Upper lobe of right lung (tissue), 1 donor: ENCODE data around the gene JTB. TPM values are rescaled to one million over a fixed set of nuclear protein-coding genes. Genes with fewer than 3 reads are reported as not detected.

Experiments
- ATAC-seq: fragments of 200-7000 bp; cut with Tn5 transposase; one replicate; pipeline ENCODE4 v1.9.1; 2020; ENCODE audit warnings: mild to moderate bottlenecking, moderate library complexity
- DNase-seq: peaks from one replicate; pipeline ENCODE4 v3.0.0-alpha.2; 2020
- H3K27ac ChIP-seq: fragments of 200-600 bp; one replicate; pipeline ENCODE4 v1.8.0; 2022
- H3K27me3 ChIP-seq: fragments of 200-600 bp; one replicate; pipeline ENCODE4 v1.8.0; 2022; ENCODE audit warnings: mild to moderate bottlenecking
- H3K36me3 ChIP-seq: fragments of 200-600 bp; one replicate; pipeline ENCODE4 v1.8.0; 2022
- H3K4me1 ChIP-seq: fragments of 200-600 bp; one replicate; pipeline ENCODE4 v1.8.0; 2022
- H3K4me3 ChIP-seq: fragments of 200-600 bp; one replicate; pipeline ENCODE4 v1.8.0; 2022; ENCODE audit warnings: mild to moderate bottlenecking
- H3K9me3 ChIP-seq: fragments of 200-600 bp; one replicate; pipeline ENCODE4 v1.8.0; 2022
- intact Hi-C: fragments of 100-400 bp; cut with DNase I; formaldehyde crosslinking; loops from one replicate; pipeline ENCODE4 v1.11.0; 2022
- total RNA-seq: library from RNA; stranded (reverse); fragmentation: NEBNext Ultra II Directional; extraction: Animal tissue kit (Norgen Biotek cat#: 25700); gene quantifications from one replicate; pipeline ENCODE4 v1.2.1, GENCODE V29; 2021
- TF ChIP-seq, protein P1 (sequence below): fragments of 200-600 bp; IDR thresholded peaks from one replicate; pipeline ENCODE4 v1.8.0; 2022; ENCODE audit warnings: antibody characterized with exemption
- donor health status: DM: no; HTN: yes; CAD: no; lungs with severe emphysema.

The JTB gene
- total RNA-seq, 1 donor from 2014 or later, result 129 TPM

DNA sequence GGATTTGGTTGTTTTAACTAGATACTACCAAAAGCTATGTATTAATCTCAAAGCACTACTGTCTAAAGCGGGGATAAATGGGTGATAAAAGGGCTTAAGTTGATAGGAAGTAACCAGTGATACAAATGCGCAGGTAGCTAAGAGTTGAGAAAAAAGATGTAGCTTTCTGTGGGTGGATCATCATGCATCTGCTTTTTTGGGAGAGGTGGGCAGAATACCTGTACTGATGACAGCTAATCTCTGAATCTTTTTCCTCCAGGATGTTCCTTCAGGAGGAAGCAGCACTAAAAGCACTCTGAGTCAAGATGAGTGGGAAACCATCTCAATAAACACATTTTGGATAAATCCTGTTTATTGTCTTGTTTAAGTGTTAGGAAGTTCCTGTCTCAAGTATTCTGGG is 14.3 kb upstream of the JTB start:
- peak overlapping the region; percentile 97 for H3K27ac ChIP-seq
- TF ChIP-seq, protein P1, sequence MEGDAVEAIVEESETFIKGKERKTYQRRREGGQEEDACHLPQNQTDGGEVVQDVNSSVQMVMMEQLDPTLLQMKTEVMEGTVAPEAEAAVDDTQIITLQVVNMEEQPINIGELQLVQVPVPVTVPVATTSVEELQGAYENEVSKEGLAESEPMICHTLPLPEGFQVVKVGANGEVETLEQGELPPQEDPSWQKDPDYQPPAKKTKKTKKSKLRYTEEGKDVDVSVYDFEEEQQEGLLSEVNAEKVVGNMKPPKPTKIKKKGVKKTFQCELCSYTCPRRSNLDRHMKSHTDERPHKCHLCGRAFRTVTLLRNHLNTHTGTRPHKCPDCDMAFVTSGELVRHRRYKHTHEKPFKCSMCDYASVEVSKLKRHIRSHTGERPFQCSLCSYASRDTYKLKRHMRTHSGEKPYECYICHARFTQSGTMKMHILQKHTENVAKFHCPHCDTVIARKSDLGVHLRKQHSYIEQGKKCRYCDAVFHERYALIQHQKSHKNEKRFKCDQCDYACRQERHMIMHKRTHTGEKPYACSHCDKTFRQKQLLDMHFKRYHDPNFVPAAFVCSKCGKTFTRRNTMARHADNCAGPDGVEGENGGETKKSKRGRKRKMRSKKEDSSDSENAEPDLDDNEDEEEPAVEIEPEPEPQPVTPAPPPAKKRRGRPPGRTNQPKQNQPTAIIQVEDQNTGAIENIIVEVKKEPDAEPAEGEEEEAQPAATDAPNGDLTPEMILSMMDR, result no peak
- DNase-seq (no peak), ATAC-seq (no peak)
- H3K36me3 ChIP-seq, result peaks cover 39% of the 10 kb centered on the region
- no peaks in the 10 kb centered on the region for H3K27me3 ChIP-seq
- H3K4me1 ChIP-seq, result peaks cover 28% of the 10 kb centered on the region
- intact Hi-C loops, result no loop called here
- no peaks in the 10 kb centered on the region for H3K9me3 ChIP-seq
- peak overlapping the region; percentile 80 for H3K4me3 ChIP-seq

DNA sequence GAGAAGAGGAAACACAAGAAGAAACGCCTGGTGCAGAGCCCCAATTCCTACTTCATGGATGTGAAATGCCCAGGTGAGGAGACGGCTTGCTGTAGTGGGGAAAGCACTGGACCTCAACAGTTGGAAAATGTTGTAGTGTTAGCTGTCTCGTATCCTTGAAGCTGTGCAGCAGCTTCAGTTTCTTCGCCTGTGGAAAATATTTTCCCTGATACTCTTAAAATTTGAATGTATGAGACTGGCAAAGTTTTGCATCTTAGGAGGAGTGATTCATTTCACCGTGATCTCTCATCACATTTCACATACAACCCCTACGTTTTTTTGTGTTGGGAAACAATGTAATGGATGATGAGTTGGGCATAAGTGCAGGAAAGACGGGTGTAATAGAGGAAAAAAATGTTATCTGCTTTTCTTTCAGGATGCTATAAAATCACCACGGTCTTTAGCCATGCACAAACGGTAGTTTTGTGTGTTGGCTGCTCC is 13.7 kb upstream of the JTB start:
- peaks cover 28% of the 10 kb centered on the region for H3K4me1 ChIP-seq
- DNase-seq (no peak), ATAC-seq (no peak)
- peak overlapping the region; percentile 80 for H3K4me3 ChIP-seq
- H3K27ac ChIP-seq, result peak overlapping the region; percentile 97
- TF ChIP-seq, protein P1, result no peak
- H3K27me3 ChIP-seq, result no peaks in the 10 kb centered on the region
- peaks cover 39% of the 10 kb centered on the region for H3K36me3 ChIP-seq
- intact Hi-C loops, result no loop called here
- H3K9me3 ChIP-seq, result no peaks in the 10 kb centered on the region

DNA sequence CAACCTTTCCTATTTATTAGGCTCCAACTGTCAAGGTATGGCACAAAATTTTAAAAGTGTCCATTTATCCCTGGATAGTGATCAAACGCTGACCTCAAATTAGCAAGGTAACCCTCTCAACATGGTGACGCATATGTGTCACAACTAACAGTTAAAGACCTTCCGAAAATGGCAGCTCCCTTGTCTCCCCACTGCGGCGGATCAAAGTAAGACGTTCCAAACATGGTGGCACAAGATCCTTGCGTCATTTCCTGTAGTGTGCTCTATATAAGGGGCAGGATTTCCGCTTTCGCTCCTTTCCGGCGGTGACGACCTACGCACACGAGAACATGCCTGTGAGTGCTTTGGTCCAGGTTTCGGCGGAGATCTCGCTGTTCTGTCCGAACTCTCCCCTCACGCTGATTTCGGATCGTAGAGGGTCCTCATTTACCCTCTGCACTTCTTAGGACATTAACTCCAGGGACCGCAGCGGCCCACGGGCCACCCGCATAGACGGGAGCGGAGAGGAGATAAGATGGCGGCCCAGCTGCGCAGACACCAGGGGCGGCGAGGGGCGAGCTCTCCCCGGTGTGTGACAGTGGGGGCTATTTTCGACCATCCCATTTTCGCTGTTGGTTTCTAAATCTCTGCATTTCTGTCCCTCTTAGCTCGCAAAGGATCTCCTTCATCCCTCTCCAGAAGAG is 13.1 kb upstream of the JTB start, which contains the start of gene RPS27:
Gene RPS27, plus strand, starts transcription at position 295 of the 683 bp plus-strand sequence. Its CDS starts 35 bp downstream, at position 330.
- Histone ChIP-seq H3K36me3 (peaks cover 39% of the 10 kb centered on the region), H3K27me3 (no peaks in the 10 kb centered on the region), H3K4me3 (peak within 1 kb of the TSS; percentile 80), H3K4me1 (peaks cover 28% of the 10 kb centered on the region), H3K9me3 (no peaks in the 10 kb centered on the region), H3K27ac (peak within 1 kb of the TSS; percentile 97)
- intact Hi-C loops, result no loop called here
- ATAC-seq (peak; percentile 80), DNase-seq (peak; percentile 87)
- TF ChIP-seq, protein P1, result no peak

DNA sequence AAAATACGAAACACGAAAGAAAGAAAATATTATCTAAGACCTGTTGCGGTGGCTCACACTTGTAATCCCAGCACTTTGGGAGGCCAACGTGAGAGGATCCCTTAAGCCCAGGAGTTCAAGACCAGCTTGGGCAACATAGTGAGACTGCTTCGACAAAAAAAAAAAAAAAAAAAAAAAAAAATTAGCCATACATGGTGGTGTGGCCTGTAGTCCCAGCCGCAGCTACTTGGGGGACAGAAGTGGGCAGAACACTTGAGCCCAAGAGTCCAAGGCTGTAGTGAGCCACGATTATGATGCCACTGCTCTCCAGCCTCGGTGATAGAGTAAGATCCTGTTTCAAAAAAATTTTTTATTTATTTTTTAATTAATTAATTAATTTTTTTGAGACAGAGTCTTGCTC is 10.1 kb upstream of the JTB start:
- TF ChIP-seq, protein P1, result no peak
- intact Hi-C loops, result loop anchor here (5.0 kb wide), 1 partner anchor 190 kb away; no protein-coding TSS in a partner anchor
- H3K27me3 ChIP-seq, result no peaks in the 10 kb centered on the region
- no peak for DNase-seq
- ATAC-seq, result no peak
- no peaks in the 10 kb centered on the region for H3K9me3 ChIP-seq
- H3K4me1 ChIP-seq, result peaks cover 28% of the 10 kb centered on the region
- peak overlapping the region; percentile 76 for H3K27ac ChIP-seq
- H3K36me3 ChIP-seq, result peaks cover 22% of the 10 kb centered on the region
- no peak overlapping the region for H3K4me3 ChIP-seq

DNA sequence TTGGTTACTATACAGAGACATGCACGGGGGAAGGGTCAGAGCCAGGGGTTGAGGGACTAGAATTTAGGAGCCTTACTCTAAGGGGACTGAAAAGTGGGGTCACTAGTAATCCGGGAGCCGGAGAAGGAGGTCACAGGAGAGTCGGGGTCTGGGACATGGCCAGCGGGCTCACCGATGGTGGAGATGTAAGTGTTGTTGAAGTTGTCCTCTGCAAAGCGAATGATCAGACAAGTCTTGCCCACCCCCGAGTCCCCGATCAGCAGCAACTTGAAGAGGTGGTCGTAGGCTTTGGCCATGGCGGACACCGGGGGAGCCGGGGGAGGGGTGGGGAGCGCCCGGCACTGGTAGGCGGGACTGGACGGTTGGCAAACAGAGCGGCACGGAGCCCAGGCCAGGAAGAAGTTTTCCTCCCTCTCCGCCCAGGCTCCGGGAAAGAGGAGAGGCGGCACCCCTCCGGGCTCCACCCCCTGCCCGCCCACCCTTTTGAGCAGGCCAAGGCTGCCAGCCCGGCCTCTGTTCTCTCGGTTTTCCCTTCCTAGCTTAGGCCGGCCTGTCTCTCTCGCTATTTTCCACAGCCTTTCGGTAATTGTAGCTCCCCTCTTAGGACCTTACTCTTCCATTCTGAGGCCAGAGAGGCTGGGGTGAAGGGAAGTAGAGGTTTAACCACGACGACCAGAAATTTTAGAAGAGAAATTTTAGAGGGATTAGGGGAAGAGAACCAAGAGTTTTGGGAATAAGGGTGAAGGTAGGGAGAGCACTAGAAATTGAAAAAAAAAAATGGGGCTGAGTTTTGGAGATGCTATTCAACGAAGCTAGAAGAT is 8.7 kb upstream of the JTB start, which contains the start of gene RAB13:
Gene RAB13, minus strand, starts transcription at position 399 of the 821 bp plus-strand sequence. Its CDS starts 103 bp downstream, at position 296.
- TF ChIP-seq, protein P1, result no peak
- Histone ChIP-seq H3K27ac (peak within 1 kb of the TSS; percentile 76), H3K9me3 (no peaks in the 10 kb centered on the region), H3K27me3 (no peaks in the 10 kb centered on the region), H3K4me1 (peaks cover 14% of the 10 kb centered on the region), H3K4me3 (peak within 1 kb of the TSS; percentile 74), H3K36me3 (peaks cover 14% of the 10 kb centered on the region)
- intact Hi-C loops, result loop anchor here (5.0 kb wide), 1 partner anchor 189 kb away; no protein-coding TSS in a partner anchor
- ATAC-seq, result peak; percentile 90
- peak; percentile 93 for DNase-seq
